Activated T-cell treated with anti-CD3 and anti-CD28 coated beads, Interleukin-2, amount 50 U/mL, for 72 hours (primary cell): Measurements from ENCODE around the gene GDE1. TPM values are rescaled to one million over a fixed set of nuclear protein-coding genes. Genes with fewer than 3 reads are reported as not detected.

Experiments used
- ATAC-seq, 2 donors: fragments of 150-1000 bp; cut with Tn5 transposase; replicated peaks in 1 of 2; 2 replicates each; pipeline ENCODE4 v1.10.0; 2021; ENCODE audit warnings: moderate library complexity in 2 of 2, mild to moderate bottlenecking in 1 of 2
- DNase-seq, 2 donors: peaks; one replicate each; pipeline ENCODE4 v3.0.0; 2021 to 2022; ENCODE audit warnings: mixed read lengths in 1 of 2
- H3K27ac Mint-ChIP-seq: one replicate; pipeline ENCODE4 v1.8.0; 2022; ENCODE audit warnings: mild to moderate bottlenecking, moderate library complexity, mixed read lengths
- H3K27me3 Mint-ChIP-seq: one replicate; pipeline ENCODE4 v1.8.0; 2022; ENCODE audit warnings: low read depth, mixed read lengths
- H3K36me3 Mint-ChIP-seq, 2 donors: one replicate each; pipeline ENCODE4 v1.8.0; 2022; ENCODE audit warnings: mixed read lengths in 2 of 2, mild to moderate bottlenecking in 1 of 2; ENCODE audit not compliant: insufficient read depth in 2 of 2
- H3K4me1 Mint-ChIP-seq: one replicate; pipeline ENCODE4 v1.8.0; 2022; ENCODE audit warnings: low read depth, mixed read lengths
- H3K4me3 Mint-ChIP-seq, 2 donors: one replicate each; pipeline ENCODE4 v1.8.0; 2022; ENCODE audit warnings: mild to moderate bottlenecking in 2 of 2, mixed read lengths in 2 of 2, moderate library complexity in 2 of 2
- H3K9me3 Mint-ChIP-seq, 2 donors: one replicate each; pipeline ENCODE4 v1.8.0; 2022; ENCODE audit warnings: mixed read lengths in 2 of 2
- total RNA-seq, 2 donors: library from RNA; stranded (reverse); gene quantifications; one replicate each; pipeline ENCODE4 v1.2.3, GENCODE V29; 2022

The GDE1 gene
- total RNA-seq, 2 donors from 2014 or later, result 26.3 TPM

DNA sequence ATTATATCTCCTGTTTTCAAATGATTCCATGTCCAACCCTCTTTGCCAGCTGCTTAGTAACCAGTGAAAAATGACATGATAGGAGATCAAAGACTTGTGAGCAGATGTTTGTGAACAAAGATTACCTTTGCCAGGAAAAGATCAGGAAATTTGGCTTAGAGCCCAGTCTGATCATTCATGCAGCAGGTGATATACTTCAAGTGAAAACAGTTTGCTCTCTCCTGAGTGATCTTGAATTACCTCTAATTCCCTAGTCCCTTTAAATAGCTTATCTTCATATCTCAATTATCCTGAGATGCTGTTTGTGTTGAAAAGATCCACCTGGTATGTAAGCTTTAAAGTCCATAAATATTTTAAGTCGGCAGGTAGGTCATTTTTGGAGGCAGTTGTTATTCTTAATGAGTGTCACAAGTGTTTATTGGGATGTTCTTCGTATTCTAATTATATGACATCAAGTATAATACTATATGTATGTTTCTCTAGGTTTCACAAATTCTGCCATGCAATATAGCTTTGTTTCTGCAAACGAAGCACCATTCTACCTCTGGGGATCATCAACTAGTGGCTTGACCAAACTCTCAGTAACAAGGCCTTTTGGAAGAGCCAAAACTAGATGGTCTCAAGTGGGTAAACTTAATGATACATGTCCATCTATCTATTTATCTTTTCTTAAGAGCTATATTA, 20.4 kb upstream of the GDE1 start:
- Mint-ChIP-seq H3K4me1 (no peaks in the 10 kb centered on the region), H3K27ac (no peak overlapping the region), H3K9me3 (no peaks in the 10 kb centered on the region), H3K4me3 (no peak overlapping the region), H3K27me3 (no peaks in the 10 kb centered on the region), H3K36me3 (peaks cover 3 to 11% of the 10 kb centered on the region in 2 donors)
- DNase-seq (no peak), ATAC-seq (no peak)

DNA sequence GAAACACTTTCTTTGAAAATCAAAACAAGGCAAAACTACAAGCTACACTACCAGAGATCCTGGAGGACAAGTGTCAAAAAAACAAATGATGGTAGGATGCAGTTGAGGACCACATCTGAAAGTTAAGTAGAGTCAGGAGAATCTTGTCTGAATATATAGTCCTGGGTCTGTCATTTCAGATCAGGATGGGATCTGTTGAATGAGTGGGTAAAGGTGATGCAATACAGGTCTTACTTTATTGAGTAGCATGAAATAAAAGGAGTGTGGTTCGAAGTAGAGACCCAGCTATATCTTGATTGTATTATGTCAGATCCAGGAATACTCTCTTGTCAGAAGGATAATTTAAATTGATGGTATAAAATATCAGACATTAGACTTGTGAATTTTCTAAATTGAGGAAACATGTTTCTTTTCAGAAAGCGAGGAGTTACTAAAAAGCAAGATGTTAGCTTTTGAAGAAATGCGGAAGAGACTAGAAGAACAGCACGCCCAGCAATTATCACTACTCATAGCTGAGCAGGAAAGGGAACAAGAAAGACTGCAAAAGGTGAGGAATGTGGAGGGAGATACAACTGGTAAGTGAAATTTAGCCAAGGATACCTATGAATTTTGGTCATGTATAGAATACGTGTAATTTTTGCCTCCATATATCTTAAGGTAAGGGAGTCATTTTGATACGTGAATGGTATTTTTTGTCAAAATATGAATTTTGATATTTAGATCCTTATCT, 18.5 kb upstream of the GDE1 start:
- no peak overlapping the region for H3K27ac Mint-ChIP-seq
- no peaks in the 10 kb centered on the region for H3K27me3 Mint-ChIP-seq
- peaks cover 6 to 17% of the 10 kb centered on the region in 2 donors for H3K36me3 Mint-ChIP-seq
- no peaks in the 10 kb centered on the region for H3K4me1 Mint-ChIP-seq
- DNase-seq, result no peak
- H3K4me3 Mint-ChIP-seq, result no peak overlapping the region
- H3K9me3 Mint-ChIP-seq, result no peaks in the 10 kb centered on the region
- no peak for ATAC-seq

DNA sequence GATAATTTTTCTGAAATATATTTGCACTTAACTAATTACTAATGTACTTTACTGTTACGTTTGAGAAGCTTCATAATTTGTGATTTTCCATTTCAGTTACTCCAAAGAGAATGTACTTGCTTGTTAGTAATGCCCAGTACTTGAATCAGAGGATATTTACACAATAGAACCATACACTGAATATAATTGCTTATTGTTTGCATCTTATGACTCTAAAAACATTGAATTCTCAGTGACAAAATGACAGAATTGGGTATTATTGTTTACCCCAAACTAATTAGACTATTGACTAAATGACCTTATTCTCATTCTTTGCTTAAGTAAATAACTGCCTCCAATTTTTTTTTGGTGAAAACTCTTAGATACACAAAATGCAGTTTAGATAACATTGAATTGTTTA, 10.7 kb upstream of the GDE1 start:
- no peak overlapping the region for H3K4me3 Mint-ChIP-seq
- no peaks in the 10 kb centered on the region for H3K27me3 Mint-ChIP-seq
- peaks cover 3 to 12% of the 10 kb centered on the region in 2 donors for H3K36me3 Mint-ChIP-seq
- no peaks in the 10 kb centered on the region for H3K9me3 Mint-ChIP-seq
- no peak for DNase-seq
- H3K27ac Mint-ChIP-seq, result no peak overlapping the region
- no peaks in the 10 kb centered on the region for H3K4me1 Mint-ChIP-seq
- ATAC-seq, result no peak

DNA sequence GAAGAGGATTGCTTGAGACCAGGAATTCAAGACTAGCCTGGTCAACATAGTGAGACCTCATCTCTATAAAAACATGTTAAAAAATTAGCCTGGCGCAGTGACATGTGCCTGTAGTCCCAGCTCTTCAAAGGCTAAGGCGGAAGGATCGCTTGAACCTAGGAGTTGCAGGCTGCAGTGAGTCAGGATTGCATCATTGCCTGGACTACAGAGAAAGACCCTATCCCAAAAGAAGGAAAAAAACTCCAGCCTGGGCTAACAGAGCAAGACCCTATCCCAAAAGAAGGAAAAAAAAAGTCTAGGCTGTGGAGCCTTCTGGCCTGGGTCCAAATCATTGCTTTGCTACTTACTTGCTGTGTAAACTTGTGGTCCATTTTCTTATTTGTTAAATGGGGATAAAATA, 6.8 kb upstream of the GDE1 start:
- Mint-ChIP-seq H3K4me1 (peaks cover 12% of the 10 kb centered on the region), H3K36me3 (peaks cover 4 to 8% of the 10 kb centered on the region in 2 donors), H3K27ac (no peak overlapping the region), H3K4me3 (no peak overlapping the region), H3K9me3 (no peaks in the 10 kb centered on the region), H3K27me3 (no peaks in the 10 kb centered on the region)
- DNase-seq, result no peak
- no peak for ATAC-seq

DNA sequence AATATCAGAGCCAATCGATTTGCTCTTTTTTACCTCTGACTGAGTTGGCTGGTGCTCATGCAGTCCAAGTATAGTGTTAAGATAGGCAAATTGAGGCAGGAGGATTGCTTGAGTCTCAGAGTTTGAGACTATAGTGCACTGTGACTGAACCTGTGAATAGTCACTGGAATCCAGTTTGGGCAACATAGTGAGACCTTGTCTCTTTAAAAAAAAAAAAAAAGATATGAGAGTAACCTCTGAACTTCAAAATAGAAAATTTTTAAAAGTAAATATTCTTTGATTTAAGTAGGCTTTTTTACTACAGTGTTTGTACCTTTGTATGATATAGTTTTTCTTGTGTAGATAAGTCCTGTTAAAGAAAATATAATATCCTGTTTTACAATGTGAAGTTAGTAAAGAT, 5.3 kb upstream of the GDE1 start:
- DNase-seq, result no peak
- no peaks in the 10 kb centered on the region for H3K9me3 Mint-ChIP-seq
- no peak for ATAC-seq
- no peak overlapping the region for H3K4me3 Mint-ChIP-seq
- peaks cover 23% of the 10 kb centered on the region for H3K4me1 Mint-ChIP-seq
- H3K36me3 Mint-ChIP-seq, result peaks cover 4 to 7% of the 10 kb centered on the region in 2 donors
- H3K27me3 Mint-ChIP-seq, result no peaks in the 10 kb centered on the region
- no peak overlapping the region for H3K27ac Mint-ChIP-seq

DNA sequence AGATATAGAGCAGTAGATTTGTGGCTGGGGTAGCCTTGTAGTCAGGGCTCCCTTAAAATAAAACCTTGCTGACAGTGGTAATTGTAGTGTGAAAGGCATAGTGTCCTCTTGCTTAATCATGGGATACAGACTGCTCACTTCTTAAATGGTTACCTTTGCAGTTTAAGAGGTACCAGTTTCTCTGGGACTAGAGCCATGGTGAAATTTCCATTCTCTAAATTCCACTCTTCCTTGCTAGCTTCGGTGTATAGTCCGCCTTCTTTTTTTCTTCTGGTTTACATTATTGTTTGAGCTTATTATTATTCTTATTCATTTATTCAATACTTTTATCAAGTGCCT, 3.5 kb upstream of the GDE1 start:
- Mint-ChIP-seq H3K27me3 (no peaks in the 10 kb centered on the region), H3K9me3 (no peaks in the 10 kb centered on the region), H3K27ac (no peak overlapping the region), H3K36me3 (peaks cover 4 to 9% of the 10 kb centered on the region in 2 donors), H3K4me1 (peaks cover 34% of the 10 kb centered on the region), H3K4me3 (peak overlapping the region; percentile 91 to 94)
- no peak for DNase-seq
- ATAC-seq, result no peak

DNA sequence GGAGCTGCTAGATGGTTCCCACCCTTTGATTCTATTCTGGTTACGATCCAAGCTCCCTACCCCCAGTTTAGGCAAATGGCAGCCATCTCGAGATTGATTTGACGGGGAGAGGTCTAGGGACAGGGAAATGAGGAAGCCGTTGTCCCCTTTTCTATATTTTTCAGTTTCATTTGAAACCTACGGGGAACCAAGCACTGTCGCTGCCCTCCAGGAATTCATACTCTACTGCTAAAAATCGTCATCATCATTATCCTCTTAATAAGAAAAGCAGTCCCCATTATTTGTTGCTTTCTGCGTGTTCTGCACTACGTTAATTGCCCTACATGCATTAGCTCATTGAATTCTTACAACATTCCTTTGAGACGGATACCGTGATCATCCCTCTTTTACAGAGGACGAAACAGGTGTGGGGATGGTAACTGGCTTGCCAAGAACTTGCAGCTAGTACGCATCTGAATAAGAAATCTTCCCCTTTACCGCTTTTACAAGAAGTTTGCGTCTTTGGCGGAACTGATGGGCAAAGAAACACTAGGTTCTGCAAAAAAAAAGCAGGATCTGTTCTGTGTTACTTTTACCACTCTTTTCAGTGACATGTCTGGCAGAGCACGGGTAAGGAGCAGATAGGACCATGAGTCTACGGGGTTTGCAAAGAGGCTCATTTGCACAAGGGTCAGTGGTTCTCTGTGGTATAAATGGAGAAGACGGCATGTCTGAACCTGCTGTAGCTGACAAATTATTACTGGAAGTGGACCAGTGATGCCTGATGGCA, 2.9 kb upstream of the GDE1 start:
- Mint-ChIP-seq H3K27me3 (no peaks in the 10 kb centered on the region), H3K4me1 (peaks cover 40% of the 10 kb centered on the region), H3K27ac (peak overlapping the region; percentile 35), H3K4me3 (peak overlapping the region; percentile 91 to 94), H3K9me3 (no peaks in the 10 kb centered on the region), H3K36me3 (peaks cover 4 to 10% of the 10 kb centered on the region in 2 donors)
- ATAC-seq (no peak), DNase-seq (peak in 1 of 2 donors; percentile 8)

DNA sequence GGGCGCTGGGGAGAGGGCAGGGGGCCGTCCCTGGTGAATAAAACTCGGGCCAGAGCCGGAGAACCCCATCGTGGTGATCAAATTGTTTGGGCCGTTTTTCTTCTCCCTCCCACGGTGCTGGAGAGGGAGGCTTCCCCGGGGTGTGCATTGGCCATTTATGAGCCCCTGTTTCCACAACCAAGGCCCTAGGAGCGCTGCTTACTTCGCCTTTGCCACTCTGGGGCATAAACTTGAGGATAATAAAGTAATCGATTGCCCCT, 2.4 kb upstream of the GDE1 start:
- DNase-seq, result no peak
- H3K27ac Mint-ChIP-seq, result peak overlapping the region; percentile 35
- H3K36me3 Mint-ChIP-seq, result peaks cover 4 to 10% of the 10 kb centered on the region in 2 donors
- H3K27me3 Mint-ChIP-seq, result no peaks in the 10 kb centered on the region
- ATAC-seq, result peak in 1 of 2 donors; percentile 0
- H3K4me3 Mint-ChIP-seq, result peak overlapping the region; percentile 91 to 94
- no peaks in the 10 kb centered on the region for H3K9me3 Mint-ChIP-seq
- H3K4me1 Mint-ChIP-seq, result peaks cover 40% of the 10 kb centered on the region

DNA sequence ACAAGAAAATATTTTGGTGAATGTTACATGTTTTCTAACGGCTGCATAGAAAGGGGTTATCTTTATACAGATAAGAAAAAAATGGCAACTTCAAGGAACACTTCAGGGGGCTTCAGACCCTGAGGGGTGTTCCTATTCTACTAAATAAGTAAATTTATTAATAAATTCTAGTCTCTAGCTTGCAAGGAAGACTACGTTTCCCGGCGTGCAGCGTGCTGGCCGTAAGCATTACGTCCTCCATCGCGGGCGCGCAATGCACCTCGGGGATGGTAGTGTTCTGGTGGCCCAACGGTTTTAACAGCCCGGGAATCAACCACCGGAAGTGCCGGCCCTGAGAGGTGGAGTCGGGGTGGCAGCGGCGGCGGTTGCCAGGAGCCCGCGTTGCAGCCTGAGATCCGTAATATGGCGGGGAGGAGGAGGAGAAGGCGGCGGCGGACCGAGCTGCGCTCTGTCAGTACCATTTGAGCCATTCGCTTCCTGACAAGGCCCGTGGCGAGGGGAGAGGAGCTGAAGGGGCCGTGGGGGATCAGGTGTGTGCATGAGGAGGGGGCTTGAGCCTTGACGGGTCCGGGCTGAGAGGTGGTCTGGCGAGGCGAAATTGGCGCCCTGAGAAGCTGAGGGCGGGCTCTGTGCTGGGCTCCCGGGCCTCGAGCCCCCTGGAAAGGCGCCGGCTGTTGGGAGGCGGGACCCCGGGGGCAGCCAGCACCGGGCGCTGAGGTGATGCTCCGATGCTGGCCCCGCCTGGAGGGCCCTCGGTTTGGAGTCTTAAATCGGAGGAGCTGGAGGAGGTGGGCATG, 1.9 kb upstream of the GDE1 start, which contains the start of gene CCP110:
Gene CCP110 (plus strand): TSS at position 384 of the 797 bp plus-strand sequence. CDS start 3,940 bp downstream, outside the sequence.
- Mint-ChIP-seq H3K9me3 (no peaks in the 10 kb centered on the region), H3K27ac (peak within 1 kb of the TSS; percentile 55), H3K36me3 (peaks cover 4 to 7% of the 10 kb centered on the region in 2 donors), H3K4me3 (peak within 1 kb of the TSS; percentile 91 to 94), H3K27me3 (no peaks in the 10 kb centered on the region), H3K4me1 (peaks cover 43% of the 10 kb centered on the region)
- peak; percentile 86 to 89 for ATAC-seq
- peak; percentile 94 to 96 for DNase-seq

DNA sequence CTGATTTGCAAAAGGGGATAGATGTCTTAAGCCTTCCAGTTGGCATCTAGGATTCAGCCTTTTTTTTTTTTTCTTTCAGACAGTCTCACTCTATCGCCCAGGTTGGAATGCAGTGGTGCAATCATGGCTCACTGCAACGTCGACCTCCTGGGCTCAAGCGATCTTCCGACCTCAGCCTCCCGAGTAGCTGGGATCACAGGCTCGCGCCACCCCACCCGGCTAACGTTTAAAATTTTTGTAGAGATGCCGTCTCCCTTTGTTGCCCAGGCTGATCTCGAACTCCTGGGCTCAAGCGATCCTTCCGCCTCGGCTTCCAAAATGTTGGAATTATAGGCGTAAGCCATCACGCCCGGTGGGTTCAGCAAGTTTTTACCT, 1.3 kb upstream of the GDE1 start:
- ATAC-seq (no peak), DNase-seq (no peak)
- Mint-ChIP-seq H3K27me3 (no peaks in the 10 kb centered on the region), H3K4me1 (peaks cover 49% of the 10 kb centered on the region), H3K36me3 (peaks cover 4 to 6% of the 10 kb centered on the region in 2 donors), H3K27ac (no peak overlapping the region), H3K9me3 (no peaks in the 10 kb centered on the region), H3K4me3 (peak overlapping the region in 1 of 2 donors; percentile 19)

DNA sequence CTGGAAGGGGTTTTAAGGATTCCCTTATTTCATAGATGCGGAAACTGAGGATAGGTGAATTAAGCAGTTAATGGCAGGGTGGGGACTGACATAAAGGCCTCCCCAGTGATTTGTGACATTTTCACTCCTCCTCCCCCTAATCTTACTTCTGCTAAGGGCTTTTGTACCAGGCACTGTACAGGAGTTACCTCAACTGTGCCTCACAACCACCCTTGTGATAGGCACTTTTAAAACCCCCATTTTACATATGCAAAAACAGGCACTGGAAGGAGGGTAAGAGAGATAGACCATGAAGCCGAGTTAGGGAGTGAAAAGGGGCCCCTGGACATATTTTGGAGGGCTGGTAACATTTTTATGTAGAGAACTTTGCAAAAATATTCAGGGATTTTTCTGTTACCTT, 862 bp upstream of the GDE1 start:
- Mint-ChIP-seq H3K4me1 (peaks cover 49% of the 10 kb centered on the region), H3K27me3 (no peaks in the 10 kb centered on the region), H3K27ac (no peak overlapping the region), H3K9me3 (no peaks in the 10 kb centered on the region), H3K4me3 (no peak overlapping the region), H3K36me3 (peaks cover 4 to 6% of the 10 kb centered on the region in 2 donors)
- no peak for DNase-seq
- no peak for ATAC-seq

DNA sequence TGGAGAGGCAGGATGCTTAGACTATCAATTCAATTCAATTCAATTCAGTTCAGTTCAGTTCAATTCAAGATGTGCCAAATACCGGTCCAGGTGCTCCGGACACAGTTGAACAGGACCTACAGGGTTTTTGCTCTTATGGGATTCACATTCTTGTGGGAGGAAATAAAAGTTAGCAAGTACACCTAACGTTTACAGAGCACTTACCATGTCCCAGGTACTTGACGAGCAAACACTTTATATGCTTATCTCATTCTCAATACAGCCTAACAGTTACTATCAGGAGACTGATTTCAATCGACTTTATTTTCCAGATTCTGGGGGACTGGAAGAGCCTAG, 467 bp upstream of the GDE1 start:
- no peak for DNase-seq
- H3K27me3 Mint-ChIP-seq, result no peaks in the 10 kb centered on the region
- H3K4me1 Mint-ChIP-seq, result peaks cover 53% of the 10 kb centered on the region
- no peak for ATAC-seq
- no peaks in the 10 kb centered on the region for H3K9me3 Mint-ChIP-seq
- H3K36me3 Mint-ChIP-seq, result peaks cover 4 to 6% of the 10 kb centered on the region in 2 donors
- peak overlapping the region; percentile 93 for H3K27ac Mint-ChIP-seq
- peak overlapping the region; percentile 98 to 99 for H3K4me3 Mint-ChIP-seq

DNA sequence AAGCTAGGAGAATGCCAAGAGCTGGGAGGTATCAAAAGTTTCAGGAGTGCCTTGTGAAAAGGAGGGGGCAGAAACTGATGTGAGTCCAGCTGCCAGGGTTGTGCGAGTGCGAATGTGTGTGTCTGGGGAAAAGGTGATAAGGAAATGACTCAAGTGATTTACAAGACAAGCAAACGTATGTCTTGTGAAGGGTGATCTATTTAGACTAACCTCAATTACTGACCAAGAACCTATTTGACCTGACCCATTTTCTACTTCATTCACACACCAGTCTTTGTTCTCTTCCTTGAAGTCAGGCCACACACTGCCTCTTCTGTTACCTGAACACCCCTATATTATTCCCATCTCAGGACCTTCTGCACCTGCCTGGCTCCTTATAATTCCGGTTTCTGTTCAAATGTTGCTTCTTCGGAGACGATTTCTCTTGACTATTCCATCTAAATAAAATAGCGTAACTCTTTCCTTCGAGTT, 1.0 kb downstream of the GDE1 start:
- Mint-ChIP-seq H3K36me3 (peaks cover 10 to 11% of the 10 kb centered on the region in 2 donors), H3K27ac (peak overlapping the region; percentile 93), H3K4me3 (peak overlapping the region; percentile 98 to 99), H3K9me3 (no peaks in the 10 kb centered on the region), H3K4me1 (peaks cover 62% of the 10 kb centered on the region), H3K27me3 (no peaks in the 10 kb centered on the region)
- no peak for ATAC-seq
- DNase-seq, result peak; percentile 17 to 19
